ENCODE data around the gene WDFY4. TPM values are rescaled to one million over a fixed set of nuclear protein-coding genes. Genes with fewer than 3 reads are reported as not detected.

WDFY4 gene
- total and polyA plus RNA-seq, 2 of the 4 experiments (the other 2 are of a cell fraction), result not detected

- ChIA-PET POLR2A (ENCODE audit: unreplicated experiment) (no interaction called here), CTCF (no interaction called here)
- in situ Hi-C loops (cut with MboI; ENCODE audit: low sequenced_read_pairs), result no loop called here
- H2AFZ ChIP-seq (replicated peaks; ENCODE audit: low read length, poor library complexity), result no peak overlapping the region
- no peaks in the 10 kb centered on the region for H3K9me1 ChIP-seq (ENCODE audit: insufficient read depth, low read length)
- H2BK120ac ChIP-seq (ENCODE audit: low read depth, low read length), result no peak overlapping the region
- no TSS peak for BruUV-seq (replicated peaks)
- no peak overlapping the region for H3K9ac ChIP-seq (ENCODE audit: low read depth, low read length)
- intact Hi-C loops (cut with micrococcal nuclease), result no loop called here
- DNase-seq (no peak), ATAC-seq (ENCODE audit: low read depth) (no peak)
- no peaks in the 10 kb centered on the region for H3K36me3 ChIP-seq (ENCODE audit: control insufficient read depth, insufficient read depth, low read length)
- H3K4me2 ChIP-seq (ENCODE audit: low read depth, low read length), result no peak overlapping the region
- dilution Hi-C loops (cut with HindIII; ENCODE audit: low sequenced_read_pairs, unreplicated experiment), result no loop called here
- no peaks in the 10 kb centered on the region for H3K9me3 ChIP-seq (ENCODE audit: control insufficient read depth, insufficient read depth, low read length)
- no peak overlapping the region for H3K4me3 ChIP-seq (ENCODE audit: insufficient read depth, low read depth, low read length)
- H2BK15ac ChIP-seq (ENCODE audit: low read depth, low read length), result no peak overlapping the region
- H3K27ac ChIP-seq (ENCODE audit: insufficient read depth, low read length), result no peak overlapping the region
- H3K4ac ChIP-seq (ENCODE audit: low read depth, low read length), result no peak overlapping the region
- no peak overlapping the region for H3K56ac ChIP-seq (ENCODE audit: extremely low read depth, insufficient read depth, low read length)
- H2AK5ac ChIP-seq (ENCODE audit: low read depth, low read length), result no peak overlapping the region
- H3K14ac ChIP-seq (replicated peaks; ENCODE audit: low read depth, low read length), result no peak overlapping the region
- no peaks in the 10 kb centered on the region for H4K20me1 ChIP-seq (ENCODE audit: insufficient read depth, low read length)
- no peak overlapping the region for H4K8ac ChIP-seq (ENCODE audit: low read depth in 2 of 2, low read length in 2 of 2)
- H3K4me1 ChIP-seq (ENCODE audit: control insufficient read depth, insufficient read depth, low read length), result no peaks in the 10 kb centered on the region
- TF ChIP-seq RAD21 (IDR thresholded peaks at IDR 0.05; ENCODE audit: low read length), result no peak
- TF ChIP-seq CEBPB (IDR thresholded peaks at IDR 0.05; ENCODE audit: low read depth, low read length), result no peak
- TF ChIP-seq MAZ (IDR thresholded peaks at IDR 0.05; ENCODE audit: borderline replicate concordance, low read depth, low read length), result no peak
- TF ChIP-seq USF2 (IDR thresholded peaks at IDR 0.05; ENCODE audit: low read depth, low read length), result no peak
- no peak for TF ChIP-seq BHLHE40 (IDR thresholded peaks at IDR 0.05; ENCODE audit: low read depth, low read length)
- no peak for TF ChIP-seq RFX5 (IDR thresholded peaks at IDR 0.05; ENCODE audit: low read depth, low read length)
- no peak for TF ChIP-seq FOS (IDR thresholded peaks at IDR 0.05; ENCODE audit: low read depth, low read length)
- no peak for TF ChIP-seq RCOR1 (IDR thresholded peaks at IDR 0.05; ENCODE audit: insufficient replicate concordance, low read length)
- no peak for TF ChIP-seq CTCF (conservative IDR thresholded peaks at IDR 0.05; ENCODE audit: low read depth, low read length)
- no peak for TF ChIP-seq MAFK (IDR thresholded peaks at IDR 0.05; ENCODE audit: low read depth, low read length)
- TF ChIP-seq NFE2L2 (IDR thresholded peaks at IDR 0.05; ENCODE audit: low read depth, low read length), result no peak
- no peak for TF ChIP-seq ELK1 (IDR thresholded peaks at IDR 0.05; ENCODE audit: borderline replicate concordance, low read depth, low read length)
- no peak for TF ChIP-seq POLR2A (IDR thresholded peaks at IDR 0.05; ENCODE audit: low read depth, low read length)
- no peak for TF ChIP-seq MXI1 (IDR thresholded peaks at IDR 0.05; ENCODE audit: borderline replicate concordance, low read depth, low read length)
- TF ChIP-seq SMC3 (IDR thresholded peaks at IDR 0.05; ENCODE audit: low read depth, low read length), result no peak
- TF ChIP-seq CHD1 (IDR thresholded peaks at IDR 0.05; ENCODE audit: low read depth, low read length), result no peak
- WGBS, 2 experiments (ENCODE audit: extremely low coverage in 2 of 2, insufficient read length in 1 of 2), result 48% methylated on average over 3 of the region's 9 CpGs; no CpG with 5 or more reads in 1 of the 2 experiments
- peaks cover 14% of the 10 kb centered on the region for H3K27me3 ChIP-seq (ENCODE audit: control insufficient read depth, insufficient read depth, low read length)
- H3K79me1 ChIP-seq (ENCODE audit: low read depth in 1 of 2, low read length in 2 of 2), result no peaks in the 10 kb centered on the region
- no peak overlapping the region for H2BK20ac ChIP-seq (ENCODE audit: low read depth, low read length)
- no peak overlapping the region for H4K91ac ChIP-seq (ENCODE audit: insufficient read depth, low read depth, low read length)
- H2BK5ac ChIP-seq (ENCODE audit: low read depth, low read length, poor library complexity, severe bottlenecking), result no peak overlapping the region
- H3K23ac ChIP-seq (ENCODE audit: low read depth, low read length), result no peak overlapping the region
- no peak overlapping the region for H4K5ac ChIP-seq (ENCODE audit: low read depth, low read length)
- no peak overlapping the region for H3K18ac ChIP-seq (ENCODE audit: low read depth, low read length)
- no peak overlapping the region for H2AK9ac ChIP-seq (replicated peaks; ENCODE audit: low read depth, low read length, poor library complexity)
These were observed 109.4 kb downstream of the WDFY4 start for GRCh38 chr10:48794074-48794473.

Data from IMR-90 (cell line).